SK-N-SH treated with all-trans-retinoic acid at 6 μM for 48 hours (cell line): Measurements from ENCODE around the gene TCF21.

Experiments used
- ARNTL ChIP-seq: fragments of 450-650 bp; formaldehyde crosslinking; IDR thresholded peaks from 2 replicates; pipeline ENCODE4 v1.5.0; 2020; ENCODE audit warnings: low read depth, mild to moderate bottlenecking, moderate library complexity, borderline replicate concordance
- BACH2 ChIP-seq: fragments of 250-450 bp; sonication (Bioruptor Pico); IDR thresholded peaks from 2 replicates; pipeline ENCODE4 v1.9.0; 2021; ENCODE audit warnings: mild to moderate bottlenecking, borderline replicate concordance
- CSRNP3 ChIP-seq: fragments of 250-450 bp; sonication (Bioruptor Pico); IDR thresholded peaks from 2 replicates; pipeline ENCODE4 v1.5.1; 2021; ENCODE audit warnings: mild to moderate bottlenecking, moderate library complexity
- GLIS3 ChIP-seq: fragments of 250-450 bp; sonication (Bioruptor Pico); IDR thresholded peaks from 2 replicates; pipeline ENCODE4 v1.5.0; 2020; ENCODE audit warnings: mild to moderate bottlenecking, moderate library complexity
- OSR1 ChIP-seq: fragments of 250-450 bp; sonication (Bioruptor Pico); IDR thresholded peaks from 2 replicates; pipeline ENCODE4 v1.8.0; 2022; ENCODE audit warnings: moderate library complexity, mild to moderate bottlenecking, inconsistent platforms
- TCF4 ChIP-seq: fragments of 250-450 bp; sonication (Bioruptor Pico); IDR thresholded peaks from 2 replicates; pipeline ENCODE4 v1.8.0; 2021; ENCODE audit warnings: mild to moderate bottlenecking, moderate library complexity, borderline replicate concordance
- ZC3H10 ChIP-seq: fragments of 250-450 bp; sonication (Bioruptor Pico); IDR thresholded peaks from 2 replicates; pipeline ENCODE4 v1.5.1; 2021; ENCODE audit warnings: mild to moderate bottlenecking, moderate library complexity
- ZFP30 ChIP-seq: fragments of 450-650 bp; formaldehyde crosslinking; IDR thresholded peaks from 2 replicates; pipeline ENCODE4 v1.5.0; 2022; ENCODE audit warnings: mild to moderate bottlenecking, moderate library complexity
- ZNF565 ChIP-seq: fragments of 450-650 bp; formaldehyde crosslinking; conservative IDR thresholded peaks from 2 replicates; pipeline ENCODE4 v1.5.0; 2020; ENCODE audit warnings: low read depth, mild to moderate bottlenecking, moderate library complexity
- ZNF8 ChIP-seq: fragments of 450-650 bp; formaldehyde crosslinking; IDR thresholded peaks from 2 replicates; pipeline ENCODE4 v1.5.0; 2020; ENCODE audit warnings: mild to moderate bottlenecking, moderate library complexity
- TF ChIP-seq, protein P1 (sequence below): fragments of 250-450 bp; sonication (Bioruptor Pico); IDR thresholded peaks from 2 replicates; pipeline ENCODE4 v1.8.0; 2020; ENCODE audit warnings: mild to moderate bottlenecking, moderate library complexity, borderline replicate concordance
- TF ChIP-seq, protein P2 (sequence below): fragments of 250-450 bp; sonication (Bioruptor Pico); IDR thresholded peaks from 2 replicates; pipeline ENCODE4 v1.8.0; 2021; ENCODE audit warnings: low read depth, mild to moderate bottlenecking, moderate library complexity, borderline replicate concordance

- TF ChIP-seq ARNTL (CRISPR knock-in tag) (no peak), ZC3H10 (CRISPR knock-in tag) (no peak), BACH2 (CRISPR knock-in tag) (no peak), TCF4 (CRISPR knock-in tag) (no peak), GLIS3 (CRISPR knock-in tag) (no peak), OSR1 (no peak), ZNF8 (CRISPR knock-in tag) (no peak), ZFP30 (CRISPR knock-in tag) (no peak), CSRNP3 (CRISPR knock-in tag) (no peak), ZNF565 (no peak)
- TF ChIP-seq, protein P1, sequence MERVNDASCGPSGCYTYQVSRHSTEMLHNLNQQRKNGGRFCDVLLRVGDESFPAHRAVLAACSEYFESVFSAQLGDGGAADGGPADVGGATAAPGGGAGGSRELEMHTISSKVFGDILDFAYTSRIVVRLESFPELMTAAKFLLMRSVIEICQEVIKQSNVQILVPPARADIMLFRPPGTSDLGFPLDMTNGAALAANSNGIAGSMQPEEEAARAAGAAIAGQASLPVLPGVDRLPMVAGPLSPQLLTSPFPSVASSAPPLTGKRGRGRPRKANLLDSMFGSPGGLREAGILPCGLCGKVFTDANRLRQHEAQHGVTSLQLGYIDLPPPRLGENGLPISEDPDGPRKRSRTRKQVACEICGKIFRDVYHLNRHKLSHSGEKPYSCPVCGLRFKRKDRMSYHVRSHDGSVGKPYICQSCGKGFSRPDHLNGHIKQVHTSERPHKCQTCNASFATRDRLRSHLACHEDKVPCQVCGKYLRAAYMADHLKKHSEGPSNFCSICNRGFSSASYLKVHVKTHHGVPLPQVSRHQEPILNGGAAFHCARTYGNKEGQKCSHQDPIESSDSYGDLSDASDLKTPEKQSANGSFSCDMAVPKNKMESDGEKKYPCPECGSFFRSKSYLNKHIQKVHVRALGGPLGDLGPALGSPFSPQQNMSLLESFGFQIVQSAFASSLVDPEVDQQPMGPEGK (CRISPR knock-in tag) = no peak
- TF ChIP-seq, protein P2, sequence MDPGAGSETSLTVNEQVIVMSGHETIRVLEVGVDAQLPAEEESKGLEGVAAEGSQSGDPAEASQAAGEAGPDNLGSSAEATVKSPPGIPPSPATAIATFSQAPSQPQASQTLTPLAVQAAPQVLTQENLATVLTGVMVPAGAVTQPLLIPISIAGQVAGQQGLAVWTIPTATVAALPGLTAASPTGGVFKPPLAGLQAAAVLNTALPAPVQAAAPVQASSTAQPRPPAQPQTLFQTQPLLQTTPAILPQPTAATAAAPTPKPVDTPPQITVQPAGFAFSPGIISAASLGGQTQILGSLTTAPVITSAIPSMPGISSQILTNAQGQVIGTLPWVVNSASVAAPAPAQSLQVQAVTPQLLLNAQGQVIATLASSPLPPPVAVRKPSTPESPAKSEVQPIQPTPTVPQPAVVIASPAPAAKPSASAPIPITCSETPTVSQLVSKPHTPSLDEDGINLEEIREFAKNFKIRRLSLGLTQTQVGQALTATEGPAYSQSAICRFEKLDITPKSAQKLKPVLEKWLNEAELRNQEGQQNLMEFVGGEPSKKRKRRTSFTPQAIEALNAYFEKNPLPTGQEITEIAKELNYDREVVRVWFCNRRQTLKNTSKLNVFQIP (CRISPR knock-in tag) = no peak
These were observed 17.1 kb downstream of the TCF21 start for GRCh38 chr6:133906050-133906449.
